ENCODE measurements around the gene ALDH1A3. TPM values are rescaled to one million over a fixed set of nuclear protein-coding genes. Genes with fewer than 3 reads are reported as not detected.

Gene ALDH1A3
- total and polyA plus RNA-seq, 2 donors = 11.2 to 13.7 TPM

DNA sequence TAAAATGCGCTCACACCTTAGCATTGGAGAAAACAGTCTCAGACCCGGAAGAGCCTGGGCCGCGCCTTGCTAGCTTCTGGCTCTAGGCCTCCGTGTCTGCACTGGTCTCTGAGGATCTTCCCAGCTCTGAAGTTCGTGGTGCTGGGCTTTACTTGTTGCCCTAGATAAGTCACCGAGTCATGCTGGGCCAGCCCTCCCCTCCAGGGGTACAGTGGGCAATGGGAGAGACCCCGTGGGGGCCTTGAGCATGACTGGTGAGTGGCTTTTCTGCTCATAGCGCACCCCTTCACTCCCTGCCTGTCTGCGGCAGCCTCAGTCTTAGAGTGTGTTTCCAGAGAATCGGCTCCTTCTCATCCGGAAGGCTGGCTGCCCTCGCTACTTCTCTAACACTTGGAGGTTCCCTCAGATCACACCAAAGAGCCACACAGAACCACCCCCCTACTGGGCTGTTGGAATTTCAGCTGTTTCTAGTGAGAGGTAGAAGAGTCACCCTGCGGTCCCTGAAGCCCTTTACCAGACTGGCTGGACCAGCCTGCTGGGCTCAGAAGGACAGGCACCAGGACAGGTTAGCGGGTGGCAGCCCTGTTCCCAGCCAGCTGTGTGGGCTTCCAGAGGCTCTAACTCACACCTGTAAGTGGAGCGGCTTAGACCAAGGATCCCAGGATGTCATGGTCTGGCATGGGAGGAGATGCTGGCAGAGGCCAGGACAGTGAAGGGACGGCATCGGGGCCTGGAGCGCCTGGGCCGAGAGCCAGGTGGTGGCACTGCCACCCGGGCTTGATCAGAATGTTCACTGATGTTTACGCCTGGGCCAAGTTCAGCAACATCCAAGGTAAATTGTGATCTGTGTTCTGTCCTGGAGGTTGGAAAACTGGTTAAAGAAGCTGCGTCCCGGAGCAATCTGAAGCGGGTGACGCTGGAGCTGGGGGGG, 17.9 kb downstream of the ALDH1A3 start:
- Histone ChIP-seq H3K4me1 (ENCODE audit: insufficient read depth) (no peaks in the 10 kb centered on the region), H3K4me3 (ENCODE audit: low read depth, low read length) (no peak overlapping the region), H3K36me3 (ENCODE audit: insufficient read depth) (peaks cover 1% of the 10 kb centered on the region), H3K27ac (ENCODE audit: low read depth) (no peak overlapping the region)
- no peak for DNase-seq (ENCODE audit: extremely low spot score)
- WGBS = 89% methylated on average over 26 of the region's 26 CpGs

GRCh38 chr15:100898152-100898490, 18.5 kb downstream of the ALDH1A3 start:
- no peak overlapping the region for H3K27ac ChIP-seq (ENCODE audit: low read depth)
- WGBS = 91% methylated on average over 9 of the region's 9 CpGs

DNA sequence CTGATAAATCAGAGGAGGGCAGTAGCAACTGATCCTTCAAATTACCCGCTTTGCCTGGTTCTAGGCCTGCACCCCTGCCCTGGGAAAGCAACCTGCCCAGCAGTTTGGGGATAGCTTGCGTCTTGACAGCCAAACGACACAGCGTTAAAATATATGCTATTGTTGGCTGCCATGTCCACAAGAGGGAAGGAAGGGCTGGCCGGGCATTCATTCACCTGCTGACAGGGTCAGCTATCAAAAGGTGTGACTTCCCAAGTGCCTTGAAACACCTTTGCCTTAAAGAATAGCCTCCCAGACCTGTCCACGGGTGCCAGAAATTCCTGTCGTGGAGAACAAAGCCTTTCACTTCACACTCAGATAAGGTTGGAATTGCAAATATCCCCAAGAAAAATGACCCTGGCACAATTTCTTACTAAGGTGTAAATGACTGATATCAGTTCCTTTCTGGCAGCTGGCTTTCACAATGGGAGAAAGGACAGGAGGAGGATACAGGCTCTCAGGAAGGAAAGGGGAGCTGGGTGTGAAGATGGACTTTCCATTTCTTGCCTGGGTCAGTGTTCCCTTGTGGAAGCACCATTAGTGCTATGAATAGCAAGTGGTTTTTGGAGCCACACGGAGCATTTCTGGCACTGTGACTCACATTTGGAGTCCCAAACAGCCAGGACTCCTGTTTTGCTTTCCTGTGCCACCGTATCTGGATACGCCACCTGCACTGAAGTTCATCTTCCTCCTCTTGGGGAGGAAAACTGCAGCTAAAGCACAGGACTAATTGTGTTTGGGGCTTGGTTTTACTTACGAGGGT, 19.2 kb downstream of the ALDH1A3 start:
- DNase-seq (ENCODE audit: extremely low spot score) = no peak
- 83% methylated on average over 11 of the region's 11 CpGs for WGBS
- H3K36me3 ChIP-seq (ENCODE audit: insufficient read depth) = peaks cover 1% of the 10 kb centered on the region
- no peak overlapping the region for H3K4me3 ChIP-seq (ENCODE audit: low read depth, low read length)
- no peaks in the 10 kb centered on the region for H3K4me1 ChIP-seq (ENCODE audit: insufficient read depth)
- H3K27ac ChIP-seq (ENCODE audit: low read depth) = no peak overlapping the region

More at GRCh38 chr15:100898152-100898490, 18.5 kb downstream of the ALDH1A3 start:
- Histone ChIP-seq H3K4me1 (ENCODE audit: insufficient read depth) (no peaks in the 10 kb centered on the region), H3K36me3 (ENCODE audit: insufficient read depth) (peaks cover 1% of the 10 kb centered on the region), H3K4me3 (ENCODE audit: low read depth, low read length) (no peak overlapping the region)
- DNase-seq (ENCODE audit: extremely low spot score) = no peak

DNA sequence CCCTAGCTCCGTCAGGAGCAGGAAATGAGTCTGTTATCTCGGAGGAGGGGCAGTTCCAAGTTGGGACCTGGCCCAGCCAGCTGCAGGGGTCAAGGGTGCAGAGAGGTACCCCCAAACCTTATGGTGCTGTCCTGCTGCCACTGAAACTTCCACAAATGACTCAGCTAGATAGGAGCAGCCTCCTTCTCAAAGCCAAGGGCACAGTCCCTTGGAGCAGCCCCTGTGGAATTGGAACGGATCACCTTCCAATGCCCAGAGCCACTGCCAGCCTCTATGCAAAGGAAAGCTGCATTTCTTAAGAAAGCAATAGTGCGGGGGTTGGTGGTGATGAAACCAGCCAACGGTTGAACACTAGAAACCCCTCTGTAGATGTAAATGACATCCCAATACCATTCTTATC, 20.0 kb downstream of the ALDH1A3 start:
- H3K36me3 ChIP-seq (ENCODE audit: insufficient read depth) = peaks cover 1% of the 10 kb centered on the region
- H3K4me3 ChIP-seq (ENCODE audit: low read depth, low read length) = no peak overlapping the region
- no peak for DNase-seq (ENCODE audit: extremely low spot score)
- H3K27ac ChIP-seq (ENCODE audit: low read depth) = no peak overlapping the region
- no peaks in the 10 kb centered on the region for H3K4me1 ChIP-seq (ENCODE audit: insufficient read depth)
- 81% methylated on average over 5 of the region's 5 CpGs for WGBS

DNA sequence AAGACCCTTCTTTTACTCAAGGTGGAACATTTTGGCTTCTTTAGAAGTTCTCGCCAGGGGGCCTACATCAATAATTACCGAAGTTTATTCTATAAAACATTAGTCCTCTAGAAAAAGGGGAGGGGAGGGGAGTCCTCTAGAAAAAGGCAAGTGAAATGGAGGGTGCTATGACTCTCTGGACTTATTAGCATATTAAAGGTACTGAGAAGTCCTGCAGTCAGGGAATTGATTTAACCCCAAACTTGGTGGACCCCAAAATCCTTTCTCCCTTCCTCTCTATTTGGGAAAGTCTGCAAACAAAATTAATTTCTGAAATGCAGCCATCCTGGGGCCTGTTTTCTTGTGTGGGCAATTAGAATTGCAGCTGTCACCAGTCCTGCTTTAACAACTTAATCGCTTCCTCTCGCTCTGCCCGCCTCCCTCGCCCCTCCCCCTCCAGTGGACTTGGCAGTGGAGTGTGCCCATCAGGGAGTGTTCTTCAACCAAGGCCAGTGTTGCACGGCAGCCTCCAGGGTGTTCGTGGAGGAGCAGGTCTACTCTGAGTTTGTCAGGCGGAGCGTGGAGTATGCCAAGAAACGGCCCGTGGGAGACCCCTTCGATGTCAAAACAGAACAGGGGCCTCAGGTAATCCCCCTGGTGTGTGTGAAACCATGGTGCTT, 20.6 kb downstream of the ALDH1A3 start:
- H3K4me1 ChIP-seq (ENCODE audit: insufficient read depth) = no peaks in the 10 kb centered on the region
- DNase-seq (ENCODE audit: extremely low spot score) = no peak
- H3K4me3 ChIP-seq (ENCODE audit: low read depth, low read length) = no peak overlapping the region
- H3K27ac ChIP-seq (ENCODE audit: low read depth) = no peak overlapping the region
- H3K36me3 ChIP-seq (ENCODE audit: insufficient read depth) = peaks cover 1% of the 10 kb centered on the region
- 79% methylated on average over 13 of the region's 13 CpGs for WGBS

- H3K4me1 ChIP-seq (ENCODE audit: insufficient read depth) = no peaks in the 10 kb centered on the region
- WGBS = 82% methylated on average over 9 of the region's 9 CpGs
- no peak for DNase-seq (ENCODE audit: extremely low spot score)
- H3K36me3 ChIP-seq (ENCODE audit: insufficient read depth) = no peaks in the 10 kb centered on the region
- no peak overlapping the region for H3K27ac ChIP-seq (ENCODE audit: low read depth)
- H3K4me3 ChIP-seq (ENCODE audit: low read depth, low read length) = no peak overlapping the region
Measured at GRCh38 chr15:100900795-100901169, 21.2 kb downstream of the ALDH1A3 start.

DNA sequence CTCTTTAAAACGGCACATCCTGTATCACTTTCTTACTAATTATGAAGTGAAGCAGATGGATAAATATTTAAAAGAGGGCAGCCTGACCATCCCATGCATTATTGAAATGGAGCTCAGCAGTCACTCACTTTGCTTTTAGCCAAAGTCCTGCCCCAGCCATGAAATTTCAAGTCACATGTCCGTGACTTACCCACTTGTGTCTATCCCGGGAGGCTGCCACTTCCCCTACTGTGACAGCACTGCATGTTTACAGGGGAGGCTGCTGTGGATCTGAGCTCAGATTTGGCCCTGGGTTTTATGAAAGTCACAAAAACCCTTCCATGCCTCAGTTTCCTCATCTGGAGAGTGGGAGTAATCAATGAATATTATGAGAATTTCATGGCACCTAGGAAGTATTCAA, 21.7 kb downstream of the ALDH1A3 start:
- no peak overlapping the region for H3K4me3 ChIP-seq (ENCODE audit: low read depth, low read length)
- no peaks in the 10 kb centered on the region for H3K4me1 ChIP-seq (ENCODE audit: insufficient read depth)
- no peaks in the 10 kb centered on the region for H3K36me3 ChIP-seq (ENCODE audit: insufficient read depth)
- DNase-seq (ENCODE audit: extremely low spot score) = no peak
- WGBS = 72% methylated on average over 3 of the region's 3 CpGs
- H3K27ac ChIP-seq (ENCODE audit: low read depth) = no peak overlapping the region

- no peak overlapping the region for H3K4me3 ChIP-seq (ENCODE audit: low read depth, low read length)
- no peaks in the 10 kb centered on the region for H3K36me3 ChIP-seq (ENCODE audit: insufficient read depth)
- 35% methylated on average over 14 of the region's 14 CpGs for WGBS
- no peak for DNase-seq (ENCODE audit: extremely low spot score)
- no peaks in the 10 kb centered on the region for H3K4me1 ChIP-seq (ENCODE audit: insufficient read depth)
- peak overlapping the region; percentile 66 for H3K27ac ChIP-seq (ENCODE audit: low read depth)
Measured at GRCh38 chr15:100901702-100902435, 22.2 kb downstream of the ALDH1A3 start.

GRCh38 chr15:100902436-100903167, 23.0 kb downstream of the ALDH1A3 start:
- Histone ChIP-seq H3K36me3 (ENCODE audit: insufficient read depth) (no peaks in the 10 kb centered on the region), H3K4me3 (ENCODE audit: low read depth, low read length) (no peak overlapping the region), H3K27ac (ENCODE audit: low read depth) (peak overlapping the region; percentile 90), H3K4me1 (ENCODE audit: insufficient read depth) (no peaks in the 10 kb centered on the region)
- 20% methylated on average over 22 of the region's 22 CpGs for WGBS
- DNase-seq (ENCODE audit: extremely low spot score) = peak; percentile 87

- Histone ChIP-seq H3K27ac (ENCODE audit: low read depth) (no peak overlapping the region), H3K4me3 (ENCODE audit: low read depth, low read length) (no peak overlapping the region), H3K4me1 (ENCODE audit: insufficient read depth) (no peaks in the 10 kb centered on the region), H3K36me3 (ENCODE audit: insufficient read depth) (no peaks in the 10 kb centered on the region)
- no peak for DNase-seq (ENCODE audit: extremely low spot score)
- WGBS = 43% methylated on average over 3 of the region's 3 CpGs
Measured at GRCh38 chr15:100903168-100903554, 23.5 kb downstream of the ALDH1A3 start.

GRCh38 chr15:100905850-100906249, 26.2 kb downstream of the ALDH1A3 start:
- DNase-seq (ENCODE audit: extremely low spot score) = no peak
- H3K27ac ChIP-seq (ENCODE audit: low read depth) = no peak overlapping the region
- no peaks in the 10 kb centered on the region for H3K36me3 ChIP-seq (ENCODE audit: insufficient read depth)
- no peaks in the 10 kb centered on the region for H3K4me1 ChIP-seq (ENCODE audit: insufficient read depth)
- H3K4me3 ChIP-seq (ENCODE audit: low read depth, low read length) = no peak overlapping the region
- WGBS = 85% methylated on average over 8 of the region's 8 CpGs

DNA sequence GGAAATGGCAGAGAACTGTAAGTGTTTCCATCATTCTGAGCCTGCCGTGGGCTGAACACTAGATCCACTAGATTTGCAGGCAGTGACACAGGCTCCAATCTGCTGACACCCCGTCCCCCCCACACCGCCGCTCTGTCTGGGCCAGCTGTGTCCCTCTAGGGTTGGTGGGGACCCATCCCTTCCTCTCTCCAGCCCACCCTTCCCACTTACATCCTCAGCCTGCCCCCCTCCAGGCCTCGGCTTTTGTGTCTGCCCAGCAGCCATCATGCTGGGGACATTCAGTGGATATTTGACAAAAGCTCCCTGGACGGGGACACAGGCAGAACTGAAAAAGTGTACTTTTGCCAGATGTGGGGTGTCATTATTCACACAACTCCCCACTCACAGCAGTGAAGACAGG, 28.8 kb downstream of the ALDH1A3 start:
- Histone ChIP-seq H3K36me3 (ENCODE audit: insufficient read depth) (peaks cover 2% of the 10 kb centered on the region), H3K27ac (ENCODE audit: low read depth) (no peak overlapping the region), H3K4me1 (ENCODE audit: insufficient read depth) (no peaks in the 10 kb centered on the region), H3K4me3 (ENCODE audit: low read depth, low read length) (no peak overlapping the region)
- WGBS = 96% methylated on average over 6 of the region's 6 CpGs
- DNase-seq (ENCODE audit: extremely low spot score) = no peak

DNA sequence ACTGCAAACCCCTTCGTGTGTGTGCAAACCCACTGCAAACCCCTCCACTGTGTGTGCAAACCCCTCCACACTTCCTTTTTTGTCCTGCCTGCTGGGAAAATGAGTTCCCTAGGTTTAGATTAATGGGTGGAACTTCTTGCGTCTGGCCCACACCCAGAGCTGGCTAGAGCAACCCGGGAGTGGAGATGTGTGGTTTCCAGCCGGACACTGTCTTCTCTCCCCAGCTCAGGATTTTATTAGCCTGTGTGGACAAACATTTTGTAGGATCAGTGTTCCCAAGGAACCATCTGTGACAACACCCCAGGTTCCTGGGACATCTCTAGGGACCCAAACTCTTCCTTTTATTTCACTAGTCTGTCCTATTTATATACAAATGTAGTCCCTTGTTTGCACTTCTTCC, 29.9 kb downstream of the ALDH1A3 start:
- Histone ChIP-seq H3K36me3 (ENCODE audit: insufficient read depth) (peaks cover 2% of the 10 kb centered on the region), H3K27ac (ENCODE audit: low read depth) (no peak overlapping the region), H3K4me3 (ENCODE audit: low read depth, low read length) (no peak overlapping the region), H3K4me1 (ENCODE audit: insufficient read depth) (no peaks in the 10 kb centered on the region)
- no peak for DNase-seq (ENCODE audit: extremely low spot score)
- WGBS = 45% methylated on average over 4 of the region's 4 CpGs
